NCI-H460 (cell line): ENCODE data around the gene TRIM43. TPM values are rescaled to one million over a fixed set of nuclear protein-coding genes. Genes with fewer than 3 reads are reported as not detected.
"Not testable (repeated sequence)": the region's sequence is repeated elsewhere in the genome, so short reads cannot be mapped to it uniquely, and the experiment has no call there.

Experiments
- DNase-seq: peaks from one replicate; pipeline ENCODE4 v3.0.0-alpha.2; 2016; ENCODE audit warnings: low read depth; ENCODE audit errors: extremely low read depth
- small RNA-seq, 2 experiments: library from RNA; depleted of rRNA; stranded (forward); fragments of <200 nt; gene quantifications; one replicate each; pipeline ENCODE3, GENCODE V24; 2014
- total RNA-seq: library from RNA; depleted of rRNA; stranded (reverse); fragments of >200 nt; shearing (Covaris generic); gene quantifications from 2 replicates; pipeline ENCODE4 v1.2.3, GENCODE V29; 2014; rRNA removed

Gene TRIM43
- total RNA-seq, 1 experiment from 2014 or later, result 0.07 TPM

- DNase-seq, result not testable (repeated sequence)
These were observed 48.9 kb downstream of the TRIM43 start for GRCh38 chr2:95640515-95641288.

DNA sequence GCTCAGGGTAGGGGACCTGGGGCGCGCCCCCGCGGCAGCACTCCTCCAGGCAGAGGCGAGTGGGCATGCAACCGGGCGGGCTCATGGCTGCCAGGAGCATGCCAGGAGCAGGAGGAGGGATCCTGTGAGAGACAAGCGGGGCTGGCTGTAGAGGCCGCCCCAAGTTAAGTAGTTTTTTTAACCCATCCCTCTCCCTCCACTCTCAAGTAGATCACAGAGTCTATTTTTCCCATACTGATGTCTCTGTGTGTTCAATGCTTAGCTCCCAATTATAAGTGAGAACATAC lies 49.4 kb downstream of the TRIM43 start:
- not testable (repeated sequence) for DNase-seq

GRCh38 chr2:95641787-95642186 lies 50.0 kb downstream of the TRIM43 start:
- DNase-seq, result not testable (repeated sequence)

GRCh38 chr2:95642360-95642759 lies 50.6 kb downstream of the TRIM43 start:
- not testable (repeated sequence) for DNase-seq

GRCh38 chr2:95642951-95643350 lies 51.1 kb downstream of the TRIM43 start:
- DNase-seq, result not testable (repeated sequence)

DNA sequence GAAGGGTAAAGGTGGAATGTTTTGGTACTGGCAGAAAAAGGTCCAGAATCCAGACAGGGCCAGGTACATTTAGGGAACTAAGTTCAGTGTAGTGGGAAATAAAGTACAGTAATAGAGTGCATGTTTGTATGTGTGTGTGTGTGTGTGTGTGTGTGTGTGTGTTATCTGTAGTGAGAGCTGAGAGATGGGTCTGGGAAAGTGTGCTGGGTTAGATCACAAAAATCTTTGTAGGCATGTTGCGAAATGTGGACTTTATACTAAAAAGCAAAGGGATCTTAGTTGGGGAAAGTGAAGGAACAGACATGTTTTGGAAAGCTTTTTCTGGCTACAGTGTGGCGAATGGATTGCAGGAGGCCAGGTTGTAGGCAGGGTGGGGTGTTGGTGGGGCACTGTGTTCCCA lies 53.5 kb downstream of the TRIM43 start:
- not testable (repeated sequence) for DNase-seq

DNA sequence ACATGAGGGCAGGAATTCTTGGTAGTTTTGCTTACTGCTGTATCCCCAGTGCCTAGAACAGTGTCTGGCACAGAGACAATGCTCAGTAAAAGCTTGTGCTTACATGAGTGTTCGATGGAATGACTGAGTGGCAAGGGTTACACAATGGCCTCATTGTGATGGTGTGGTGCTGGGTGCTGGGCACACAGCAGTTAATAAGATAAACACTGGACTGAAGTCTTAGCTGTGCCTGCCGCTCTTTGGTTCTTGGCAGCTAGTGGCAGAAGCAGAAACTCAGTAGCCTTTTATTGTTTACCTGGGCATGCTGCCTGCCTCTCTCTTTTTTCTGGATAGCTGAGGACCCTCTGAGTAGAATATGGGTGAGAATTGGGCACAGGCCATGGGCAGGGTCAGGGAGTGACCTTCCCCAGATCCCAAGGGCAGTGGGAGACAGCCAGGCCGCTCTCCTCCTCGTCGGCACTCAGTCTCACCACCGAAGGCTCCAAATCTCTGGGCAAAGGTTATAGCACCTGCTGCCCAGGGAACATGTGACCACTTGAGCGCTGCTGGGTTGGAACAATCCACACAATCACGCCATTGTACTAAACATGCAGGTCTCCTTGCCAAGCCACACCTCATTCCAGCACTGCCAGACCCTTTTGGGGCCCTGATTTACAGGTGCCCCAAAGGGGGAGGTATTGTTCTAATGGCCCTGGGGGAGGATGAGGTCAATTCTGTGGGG lies 54.6 kb downstream of the TRIM43 start:
- not testable (repeated sequence) for DNase-seq

DNA sequence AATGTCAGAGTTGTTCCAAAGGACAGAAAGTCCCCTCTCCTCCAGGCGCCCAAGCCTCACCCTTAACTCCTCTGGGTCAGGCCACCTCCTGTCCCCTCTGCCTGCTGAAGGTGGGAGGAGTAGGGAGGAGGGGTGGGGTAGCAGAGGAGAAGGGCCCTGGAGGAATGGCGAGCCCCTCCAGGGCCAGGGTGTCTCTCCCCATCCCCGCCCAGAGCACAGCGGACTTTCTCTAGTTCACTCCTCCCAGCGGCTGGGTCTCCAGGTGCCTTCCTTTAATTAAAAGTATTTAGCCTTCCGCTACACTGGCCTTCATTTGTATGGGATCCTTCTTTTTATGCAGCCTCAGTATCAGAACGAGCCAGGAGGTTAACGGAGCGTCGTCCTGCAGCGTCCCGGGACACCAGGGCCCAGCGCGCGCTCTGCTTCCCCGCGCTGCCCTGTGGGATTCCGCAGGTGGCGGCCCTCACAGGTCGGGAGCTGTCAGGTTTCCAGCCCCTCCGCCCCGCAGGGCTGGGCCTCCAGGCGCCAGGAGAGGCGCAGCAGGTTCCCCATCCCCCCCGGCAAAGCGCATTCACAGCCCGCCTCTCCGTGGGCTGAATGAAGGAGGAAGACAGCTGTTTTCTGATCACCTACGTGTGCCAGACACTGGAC lies 57.2 kb downstream of the TRIM43 start:
- DNase-seq, result not testable (repeated sequence)

Small RNA genes within 50 kb of the gene (small RNA-seq; reads per million reads assigned to genes)
- gene AC009237.4 (0 reads per million in 2 experiments), gene AC009237.7 (0 reads per million in 2 experiments)

Other genes starting within 250 kb of the TRIM43 start
- gene FAHD2A, start 189.3 kb upstream of the TRIM43 start, total RNA-seq, result 35.2 and 35.5 TPM in 2 replicates
- gene TRIM43B, start 107.2 kb upstream of the TRIM43 start, total RNA-seq, result 0.25 TPM in 1 of 2 replicates, not detected in the other